H9 (cell line): ENCODE results near the gene CFAP46. TPM values are rescaled to one million over a fixed set of nuclear protein-coding genes. Genes with fewer than 3 reads are reported as not detected.

Source experiments
- DNase-seq: peaks from one replicate; pipeline ENCODE4 v3.0.0-alpha.2; 2017
- H2AFZ ChIP-seq: one replicate; pipeline ENCODE4 v1.6.1; 2013; ENCODE audit warnings: mild to moderate bottlenecking, low read length, control low read depth, moderate library complexity
- H2AK5ac ChIP-seq: 2 replicates; pipeline ENCODE4 v1.6.1; 2013; ENCODE audit warnings: low read length, control low read depth, mixed read lengths; ENCODE audit not compliant: insufficient read length
- H2BK120ac ChIP-seq: one replicate; pipeline ENCODE4 v1.6.1; 2013; ENCODE audit warnings: low read depth, mild to moderate bottlenecking, low read length, control low read depth, inconsistent platforms; ENCODE audit not compliant: poor library complexity, severe bottlenecking
- H2BK12ac ChIP-seq: 2 replicates; pipeline ENCODE4 v1.6.1; 2013; ENCODE audit warnings: low read length, control low read depth, mixed read lengths, low read depth; ENCODE audit not compliant: insufficient read length
- H2BK15ac ChIP-seq: 2 replicates; pipeline ENCODE4 v1.6.1; 2013; ENCODE audit warnings: low read depth, low read length, control low read depth
- H2BK20ac ChIP-seq: one replicate; pipeline ENCODE4 v1.6.1; 2013; ENCODE audit warnings: low read depth, mild to moderate bottlenecking, low read length, control low read depth, inconsistent platforms; ENCODE audit not compliant: poor library complexity, severe bottlenecking
- H2BK5ac ChIP-seq: 2 replicates; pipeline ENCODE4 v1.6.1; 2013; ENCODE audit warnings: low read length, control low read depth, mixed read lengths; ENCODE audit not compliant: insufficient read length
- H3K14ac ChIP-seq: 2 replicates; pipeline ENCODE4 v1.6.1; 2013; ENCODE audit warnings: low read length, control low read depth; ENCODE audit not compliant: insufficient read depth
- H3K18ac ChIP-seq: 2 replicates; pipeline ENCODE4 v1.6.1; 2013; ENCODE audit warnings: low read depth, mild to moderate bottlenecking, mixed read lengths, low read length, control low read depth; ENCODE audit not compliant: insufficient read length
- H3K23ac ChIP-seq: 2 replicates; pipeline ENCODE4 v1.6.1; 2013; ENCODE audit warnings: low read length, control low read depth, mixed read lengths, low read depth; ENCODE audit not compliant: insufficient read length
- H3K23me2 ChIP-seq: 2 replicates; pipeline ENCODE4 v1.6.1; 2013; ENCODE audit warnings: low read depth, mild to moderate bottlenecking, mixed read lengths, low read length, control low read depth; ENCODE audit not compliant: insufficient read length, poor library complexity, severe bottlenecking
- H3K27ac ChIP-seq: 2 replicates; pipeline ENCODE4 v1.5.1; 2013; ENCODE audit warnings: low read length, control low read depth, mixed read lengths, low read depth; ENCODE audit not compliant: insufficient read length
- H3K27me3 ChIP-seq: 2 replicates; pipeline ENCODE4 v1.6.1; 2013; ENCODE audit warnings: low read length, control low read depth, inconsistent platforms; ENCODE audit not compliant: insufficient read depth
- H3K4ac ChIP-seq: 2 replicates; pipeline ENCODE4 v1.6.1; 2013; ENCODE audit warnings: low read depth, mild to moderate bottlenecking, control low read depth, inconsistent platforms, low read length, moderate library complexity
- H3K4me1 ChIP-seq: 2 replicates; pipeline ENCODE4 v1.6.1; 2013; ENCODE audit warnings: low read length, control low read depth, inconsistent platforms; ENCODE audit not compliant: insufficient read depth
- H3K4me2 ChIP-seq: 2 replicates; pipeline ENCODE4 v1.6.1; 2013; ENCODE audit warnings: low read length, control low read depth, mixed read lengths; ENCODE audit not compliant: insufficient read length, insufficient read depth
- H3K56ac ChIP-seq: 2 replicates; pipeline ENCODE4 v1.6.1; 2013; ENCODE audit warnings: low read depth, mild to moderate bottlenecking, mixed read lengths, low read length, control low read depth; ENCODE audit not compliant: insufficient read length
- H3K79me1 ChIP-seq: 2 replicates; pipeline ENCODE4 v1.6.1; 2013; ENCODE audit warnings: low read depth, mild to moderate bottlenecking, moderate library complexity, low read length, control low read depth, inconsistent platforms; ENCODE audit not compliant: insufficient read depth, poor library complexity, severe bottlenecking
- H3K79me2 ChIP-seq: 2 replicates; pipeline ENCODE4 v1.6.1; 2013; ENCODE audit warnings: low read length, control low read depth, inconsistent platforms; ENCODE audit not compliant: insufficient read depth
- H3K9ac ChIP-seq: 2 replicates; pipeline ENCODE4 v1.6.1; 2013; ENCODE audit warnings: low read length, control low read depth, mixed read lengths; ENCODE audit not compliant: insufficient read length; ENCODE audit errors: extremely low read depth
- H3K9me3 ChIP-seq: one replicate; pipeline ENCODE4 v1.6.1; 2013; ENCODE audit warnings: low read depth, low read length, inconsistent platforms; ENCODE audit not compliant: control insufficient read depth
- H3T11ph ChIP-seq: one replicate; pipeline ENCODE4 v1.6.1; 2013; ENCODE audit warnings: mild to moderate bottlenecking, low read length, control low read depth, inconsistent platforms
- H4K20me1 ChIP-seq: one replicate; pipeline ENCODE4 v1.6.1; 2013; ENCODE audit not compliant: control insufficient read depth, insufficient read length, insufficient read depth
- H4K5ac ChIP-seq: 2 replicates; pipeline ENCODE4 v1.6.1; 2013; ENCODE audit warnings: low read depth, mild to moderate bottlenecking, mixed read lengths, low read length, control low read depth; ENCODE audit not compliant: insufficient read length
- H4K8ac ChIP-seq: replicated peaks from 2 replicates; pipeline ENCODE4 v1.6.1; 2013; ENCODE audit warnings: low read length, control low read depth, mixed read lengths, low read depth; ENCODE audit not compliant: insufficient read length
- H4K91ac ChIP-seq: 2 replicates; pipeline ENCODE4 v1.6.1; 2013; ENCODE audit warnings: low read depth, mild to moderate bottlenecking, moderate library complexity, mixed read lengths, low read length, control low read depth; ENCODE audit not compliant: insufficient read length
- H3K27ac Mint-ChIP-seq, 3 experiments: 2 replicates in 2 of 3; 3 replicates in 1 of 3; pipeline ENCODE4 v1.8.0; 2020 to 2021; ENCODE audit warnings: mixed read lengths in 3 of 3, mild to moderate bottlenecking in 1 of 3, moderate library complexity in 1 of 3
- H3K27me3 Mint-ChIP-seq: 2 replicates; pipeline ENCODE4 v1.8.0; 2021; ENCODE audit warnings: low read depth, mild to moderate bottlenecking, moderate library complexity, mixed read lengths
- H3K36me3 Mint-ChIP-seq, 3 experiments: 2 replicates in 2 of 3; 3 replicates in 1 of 3; pipeline ENCODE4 v1.8.0; 2020 to 2021; ENCODE audit warnings: low read depth in 3 of 3, mixed read lengths in 3 of 3; ENCODE audit not compliant: insufficient read depth in 1 of 3
- H3K4me1 Mint-ChIP-seq, 2 experiments: 2 replicates each; pipeline ENCODE4 v1.8.0; 2020; ENCODE audit warnings: mixed read lengths in 2 of 2
- H3K4me3 Mint-ChIP-seq, 2 experiments: 2 replicates in 1 of 2; 3 replicates in 1 of 2; pipeline ENCODE4 v1.8.0; 2020 to 2021; ENCODE audit warnings: mild to moderate bottlenecking in 2 of 2, mixed read lengths in 2 of 2, moderate library complexity in 1 of 2
- H3K9me3 Mint-ChIP-seq, 2 experiments: 2 replicates in 1 of 2; 3 replicates in 1 of 2; pipeline ENCODE4 v1.8.0; 2020; ENCODE audit warnings: mild to moderate bottlenecking in 2 of 2, mixed read lengths in 2 of 2, moderate library complexity in 1 of 2
- WGBS: extraction: QIAGEN DNeasy Blood & Tissue Kit; methylation state at CpG from one replicate; pipeline ENCODE4 v1.1.7; 2013; ENCODE audit warnings: missing lambda C conversion rate, low lambda C conversion rate, mixed read lengths; ENCODE audit not compliant: insufficient read length; ENCODE audit errors: extremely low coverage; 5-methylcytosine and 5-hydroxymethylcytosine counted together
- total RNA-seq: library from RNA; stranded (reverse); gene quantifications from 2 replicates; pipeline ENCODE4 v1.2.1, GENCODE V29; 2021
- TF ChIP-seq, protein P1 (sequence below): fragments of 200-600 bp; sonication (generic); conservative IDR thresholded peaks from 3 replicates; pipeline ENCODE4 v1.8.0; 2021; ENCODE audit warnings: antibody characterized with exemption, mild to moderate bottlenecking

CFAP46 gene
- total RNA-seq, 1 experiment from 2014 or later = 3.1 TPM

DNA sequence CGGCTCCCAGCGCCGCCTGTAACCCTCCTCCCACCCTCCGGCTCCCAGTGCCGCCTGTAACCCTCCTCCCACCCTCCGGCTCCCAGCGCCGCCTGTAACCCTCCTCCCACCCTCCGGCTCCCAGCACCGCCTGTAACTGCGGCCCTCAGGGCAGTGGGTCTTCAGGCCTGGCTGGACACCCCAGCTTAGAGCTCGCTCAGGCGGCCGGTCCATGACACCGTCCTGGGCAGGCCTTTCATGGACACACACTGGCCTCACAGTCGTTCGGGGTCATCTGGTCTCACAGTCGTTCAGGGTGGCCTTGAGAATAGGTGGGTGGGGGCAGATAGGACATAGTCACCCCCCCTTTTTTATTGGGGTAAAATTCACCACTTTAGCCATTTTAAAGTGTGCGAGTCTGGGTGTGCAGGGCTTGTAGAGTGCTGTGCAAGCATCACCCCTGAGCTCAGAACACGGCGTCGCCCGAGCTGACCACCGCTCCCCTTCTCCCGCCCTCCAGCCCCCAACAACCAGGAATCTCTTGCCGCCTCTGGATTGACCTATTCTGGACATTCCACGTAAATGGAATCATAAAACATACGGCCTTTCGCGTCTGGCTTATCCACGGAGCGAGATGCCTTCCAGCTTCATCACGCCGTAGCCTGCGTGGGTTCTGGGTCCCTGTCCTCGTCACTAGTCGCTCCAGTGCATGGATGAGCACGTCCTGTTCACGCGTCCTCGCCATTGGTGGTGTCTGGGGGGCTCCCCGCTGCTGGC is 41.1 kb upstream of the CFAP46 start:
- no peak for DNase-seq
- no peaks in the 10 kb centered on the region for H3K4me1 ChIP-seq
- no peak overlapping the region for H3K23ac ChIP-seq
- no peak overlapping the region for H4K5ac ChIP-seq
- no peak overlapping the region for H3K27ac Mint-ChIP-seq
- H3K18ac ChIP-seq = no peak overlapping the region
- no peaks in the 10 kb centered on the region for H3K79me1 ChIP-seq
- no peak overlapping the region for H2BK120ac ChIP-seq
- no peak overlapping the region for H3K27ac ChIP-seq
- WGBS = no CpG with 5 or more reads among the region's 42 CpGs
- no peaks in the 10 kb centered on the region for H3K27me3 ChIP-seq
- no peak overlapping the region for H2BK20ac ChIP-seq
- H3K4ac ChIP-seq = no peak overlapping the region
- no peak overlapping the region for H3K14ac ChIP-seq
- no peak overlapping the region for H2AK5ac ChIP-seq
- no peak overlapping the region for H3T11ph ChIP-seq
- no peaks in the 10 kb centered on the region for H3K9me3 Mint-ChIP-seq
- H4K8ac ChIP-seq = no peak overlapping the region
- H3K4me1 Mint-ChIP-seq = peaks cover 2 to 7% of the 10 kb centered on the region in 2 experiments
- H4K20me1 ChIP-seq = no peaks in the 10 kb centered on the region
- no peak overlapping the region for H3K4me3 Mint-ChIP-seq
- H3K36me3 Mint-ChIP-seq = no peaks in the 10 kb centered on the region
- no peak overlapping the region for H4K91ac ChIP-seq
- no peaks in the 10 kb centered on the region for H3K79me2 ChIP-seq
- H3K23me2 ChIP-seq = no peaks in the 10 kb centered on the region
- H3K56ac ChIP-seq = no peak overlapping the region
- no peak overlapping the region for H2BK15ac ChIP-seq
- no peak overlapping the region for H2AFZ ChIP-seq
- no peak overlapping the region for H3K9ac ChIP-seq
- H2BK12ac ChIP-seq = no peak overlapping the region
- H2BK5ac ChIP-seq = no peak overlapping the region
- peaks cover 9% of the 10 kb centered on the region for H3K27me3 Mint-ChIP-seq
- TF ChIP-seq, protein P1, sequence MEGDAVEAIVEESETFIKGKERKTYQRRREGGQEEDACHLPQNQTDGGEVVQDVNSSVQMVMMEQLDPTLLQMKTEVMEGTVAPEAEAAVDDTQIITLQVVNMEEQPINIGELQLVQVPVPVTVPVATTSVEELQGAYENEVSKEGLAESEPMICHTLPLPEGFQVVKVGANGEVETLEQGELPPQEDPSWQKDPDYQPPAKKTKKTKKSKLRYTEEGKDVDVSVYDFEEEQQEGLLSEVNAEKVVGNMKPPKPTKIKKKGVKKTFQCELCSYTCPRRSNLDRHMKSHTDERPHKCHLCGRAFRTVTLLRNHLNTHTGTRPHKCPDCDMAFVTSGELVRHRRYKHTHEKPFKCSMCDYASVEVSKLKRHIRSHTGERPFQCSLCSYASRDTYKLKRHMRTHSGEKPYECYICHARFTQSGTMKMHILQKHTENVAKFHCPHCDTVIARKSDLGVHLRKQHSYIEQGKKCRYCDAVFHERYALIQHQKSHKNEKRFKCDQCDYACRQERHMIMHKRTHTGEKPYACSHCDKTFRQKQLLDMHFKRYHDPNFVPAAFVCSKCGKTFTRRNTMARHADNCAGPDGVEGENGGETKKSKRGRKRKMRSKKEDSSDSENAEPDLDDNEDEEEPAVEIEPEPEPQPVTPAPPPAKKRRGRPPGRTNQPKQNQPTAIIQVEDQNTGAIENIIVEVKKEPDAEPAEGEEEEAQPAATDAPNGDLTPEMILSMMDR = no peak
- H3K9me3 ChIP-seq = no peaks in the 10 kb centered on the region
- no peak overlapping the region for H3K4me2 ChIP-seq
